Loucy (cell line): Measurements from ENCODE around the gene PHAX.
"Not testable (repeated sequence)": the region's sequence is repeated elsewhere in the genome, so short reads cannot be mapped to it uniquely, and the experiment has no call there.

Source experiments
- H2AFZ ChIP-seq: fragments of 200-600 bp; sonication (generic); 2 replicates; pipeline ENCODE4 v1.6.0; 2016; ENCODE audit warnings: antibody characterized with exemption, mild to moderate bottlenecking, low read length, moderate library complexity
- H3F3A ChIP-seq: fragments of 200-600 bp; 2 replicates; pipeline ENCODE4 v1.6.0; 2016; ENCODE audit warnings: antibody characterized with exemption, low read depth, mild to moderate bottlenecking
- H3K27me3 ChIP-seq: fragments of 200-600 bp; sonication (generic); 2 replicates; pipeline ENCODE4 v1.6.1; 2014; ENCODE audit warnings: low read length, mild to moderate bottlenecking; ENCODE audit not compliant: insufficient read depth, poor library complexity, severe bottlenecking
- H3K36me3 ChIP-seq: fragments of 200-600 bp; sonication (generic); 2 replicates; pipeline ENCODE4 v1.6.1; 2016; ENCODE audit warnings: low read length; ENCODE audit not compliant: insufficient read depth
- H3K4me1 ChIP-seq: fragments of 200-600 bp; sonication (generic); 2 replicates; pipeline ENCODE4 v1.5.1; 2014; ENCODE audit warnings: low read length, mild to moderate bottlenecking; ENCODE audit not compliant: insufficient read depth, poor library complexity, severe bottlenecking
- H3K4me2 ChIP-seq: fragments of 200-600 bp; sonication (generic); 2 replicates; pipeline ENCODE4 v1.6.0; 2014; ENCODE audit warnings: antibody characterized with exemption, low read length, low read depth, mild to moderate bottlenecking; ENCODE audit not compliant: poor library complexity, severe bottlenecking
- H3K4me3 ChIP-seq: fragments of 200-600 bp; sonication (generic); 2 replicates; pipeline ENCODE4 v1.5.1; 2014; ENCODE audit warnings: low read length, mild to moderate bottlenecking, mixed read lengths; ENCODE audit not compliant: poor library complexity, severe bottlenecking
- H3K79me2 ChIP-seq: fragments of 200-600 bp; sonication (generic); 2 replicates; pipeline ENCODE4 v1.6.1; 2014; ENCODE audit warnings: low read length; ENCODE audit not compliant: insufficient read depth
- H3K9ac ChIP-seq: fragments of 200-600 bp; sonication (generic); 2 replicates; pipeline ENCODE4 v1.6.0; 2014; ENCODE audit warnings: mild to moderate bottlenecking, low read depth, low read length, moderate library complexity; ENCODE audit not compliant: poor library complexity, severe bottlenecking
- H3K9me2 ChIP-seq: fragments of 200-600 bp; sonication (generic); replicated peaks from 2 replicates; pipeline ENCODE4 v1.6.1; 2016; ENCODE audit warnings: low read depth, low read length, mixed read lengths
- H3K9me3 ChIP-seq: fragments of 200-600 bp; sonication (generic); 2 replicates; pipeline ENCODE4 v1.6.1; 2014; ENCODE audit warnings: mild to moderate bottlenecking, antibody characterized with exemption, low read length, low read depth; ENCODE audit not compliant: insufficient read depth
- H4K20me1 ChIP-seq: fragments of 200-600 bp; sonication (generic); 2 replicates; pipeline ENCODE4 v1.6.0; 2014; ENCODE audit warnings: antibody characterized with exemption, low read length, mild to moderate bottlenecking; ENCODE audit not compliant: insufficient read depth, poor library complexity, severe bottlenecking
- CTCF ChIP-seq: fragments of 200-600 bp; sonication (generic); conservative IDR thresholded peaks from 2 replicates; pipeline ENCODE4 v1.5.1; 2014; ENCODE audit warnings: mild to moderate bottlenecking, antibody characterized with exemption, low read length
- EZH2phosphoT487 ChIP-seq: fragments of 200-600 bp; IDR thresholded peaks from 2 replicates; pipeline ENCODE4 v1.6.1; 2018; ENCODE audit warnings: antibody characterized with exemption, mild to moderate bottlenecking, moderate library complexity, borderline replicate concordance

The PHAX gene

GRCh38 chr5:126595486-126596083 is 5.2 kb upstream of the PHAX start:
- H3K9me2 ChIP-seq, result no peaks in the 10 kb centered on the region
- 0 out of 2 replicates have a peak, but pooled peaks cover 8% of the 10 kb centered on the region for H3K79me2 ChIP-seq
- H2AFZ ChIP-seq, result peak overlapping the region; percentile 94
- no peaks in the 10 kb centered on the region for H3F3A ChIP-seq
- peak overlapping the region; percentile 74 for H3K4me3 ChIP-seq
- peaks cover 5% of the 10 kb centered on the region for H3K4me1 ChIP-seq
- H3K9me3 ChIP-seq, result no peaks in the 10 kb centered on the region
- peak overlapping the region; percentile 64 for H3K9ac ChIP-seq
- no peaks in the 10 kb centered on the region for H3K36me3 ChIP-seq
- TF ChIP-seq CTCF, result no peak
- TF ChIP-seq EZH2phosphoT487, result no peak
- peak overlapping the region; percentile 66 for H3K4me2 ChIP-seq
- H4K20me1 ChIP-seq, result no peaks in the 10 kb centered on the region
- no peaks in the 10 kb centered on the region for H3K27me3 ChIP-seq

- Histone ChIP-seq H3K9me2 (no peaks in the 10 kb centered on the region), H3K36me3 (no peaks in the 10 kb centered on the region), H4K20me1 (no peaks in the 10 kb centered on the region), H3F3A (no peaks in the 10 kb centered on the region), H3K27me3 (no peaks in the 10 kb centered on the region), H3K9me3 (no peaks in the 10 kb centered on the region), H3K4me2 (no peak overlapping the region), H2AFZ (no peak overlapping the region), H3K9ac (no peak overlapping the region), H3K4me1 (peaks cover 5% of the 10 kb centered on the region), H3K4me3 (no peak overlapping the region), H3K79me2 (peaks cover 20% of the 10 kb centered on the region)
- TF ChIP-seq CTCF (no peak), EZH2phosphoT487 (no peak)
Measured at GRCh38 chr5:126597156-126597555, 3.6 kb upstream of the PHAX start.

- Histone ChIP-seq H3K9me3 (no peaks in the 10 kb centered on the region), H3K4me2 (no peak overlapping the region)
Measured at GRCh38 chr5:126599499-126599898, 1.2 kb upstream of the PHAX start.

GRCh38 chr5:126599971-126600630 is 646 bp upstream of the PHAX start:
- not testable (repeated sequence) for H3K9ac ChIP-seq, H3F3A ChIP-seq, H3K27me3 ChIP-seq, H3K4me1 ChIP-seq, H3K9me3 ChIP-seq, H3K9me2 ChIP-seq, H3K36me3 ChIP-seq, H4K20me1 ChIP-seq
- H3K4me2 ChIP-seq, result peak overlapping the region; percentile 42
- H3K4me3 ChIP-seq, result peak overlapping the region; percentile 92
- peaks cover 33% of the 10 kb centered on the region for H3K79me2 ChIP-seq
- H2AFZ ChIP-seq, result peak overlapping the region; percentile 97

More at GRCh38 chr5:126599499-126599898, 1.2 kb upstream of the PHAX start:
- H2AFZ ChIP-seq, result no peak overlapping the region
- no peak overlapping the region for H3K9ac ChIP-seq
- 0 out of 2 replicates have a peak, but pooled peaks cover 4% of the 10 kb centered on the region for H3K36me3 ChIP-seq
- peaks cover 31% of the 10 kb centered on the region for H3K79me2 ChIP-seq
- TF ChIP-seq CTCF, result no peak
- TF ChIP-seq EZH2phosphoT487, result no peak
- H3F3A ChIP-seq, result no peaks in the 10 kb centered on the region
- no peak overlapping the region for H3K4me3 ChIP-seq
- H4K20me1 ChIP-seq, result peaks cover 6% of the 10 kb centered on the region
- no peaks in the 10 kb centered on the region for H3K9me2 ChIP-seq
- H3K27me3 ChIP-seq, result no peaks in the 10 kb centered on the region
- H3K4me1 ChIP-seq, result no peaks in the 10 kb centered on the region
